B cell (primary cell): ENCODE results near the gene MRAS. TPM values are rescaled to one million over a fixed set of nuclear protein-coding genes. Genes with fewer than 3 reads are reported as not detected.

Experiments
- ATAC-seq: fragments of 200-7000 bp; cut with Tn5 transposase; one replicate; pipeline ENCODE4 v1.10.0; 2021; ENCODE audit warnings: low read depth, mild to moderate bottlenecking, moderate number of reproducible peaks, moderate library complexity
- CTCF ChIA-PET: fragments of 350-600 bp; sonication (Branson Sonifier 250); formaldehyde crosslinking; loops from one replicate; lab custom pipeline; 2021; ENCODE audit warnings: antibody characterized with exemption, inconsistent platforms; lab: Charles Lee
- POLR2A ChIA-PET: fragments of 350-600 bp; sonication (Branson Sonifier 250); formaldehyde crosslinking; loops from one replicate; lab custom pipeline; 2021; ENCODE audit warnings: antibody characterized with exemption; lab: Charles Lee
- DNase-seq: peaks from one replicate; pipeline ENCODE4 v3.0.0; 2013
- H2AFZ ChIP-seq: 2 replicates; pipeline ENCODE4 v1.6.1; 2012; ENCODE audit warnings: mild to moderate bottlenecking, low read depth, low read length; ENCODE audit not compliant: insufficient read depth, poor library complexity, severe bottlenecking
- H3K27ac ChIP-seq, 2 donors: 1 replicate in 1 of 2; 2 replicates in 1 of 2; pipeline ENCODE4 v1.5.1; 2012 to 2013; ENCODE audit warnings: low read length in 2 of 2, mild to moderate bottlenecking in 2 of 2, moderate library complexity in 1 of 2
- H3K27me3 ChIP-seq, 4 experiments: fragments of 200-600 bp in 1 of 4; sonication (generic) in 1 of 4; replicated peaks in 1 of 4; 1 replicate in 2 of 4; 2 replicates in 2 of 4; pipeline versions ENCODE4 v1.6.1 to v1.7.0; 2013 to 2016; ENCODE audit warnings: low read length in 3 of 4, mild to moderate bottlenecking in 2 of 4, mixed read lengths in 1 of 4, moderate library complexity in 1 of 4; ENCODE audit not compliant: insufficient read depth in 4 of 4, control insufficient read depth in 3 of 4; ENCODE audit errors: control extremely low read depth in 1 of 4
- H3K36me3 ChIP-seq, 2 experiments: replicated peaks in 1 of 2; 1 replicate in 1 of 2; 2 replicates in 1 of 2; pipeline versions ENCODE4 v1.6.1 to v1.7.1; 2013; ENCODE audit warnings: low read length in 1 of 2; ENCODE audit not compliant: insufficient read depth in 2 of 2, control insufficient read depth in 1 of 2; ENCODE audit errors: control extremely low read depth in 1 of 2, extremely low read depth in 1 of 2
- H3K4me1 ChIP-seq, 2 donors: fragments of 200-600 bp in 1 of 2; sonication (generic) in 1 of 2; 1 replicate in 1 of 2; 2 replicates in 1 of 2; pipeline versions ENCODE4 v1.5.1 to v1.6.1; 2013 to 2017; ENCODE audit warnings: low read length in 2 of 2; ENCODE audit not compliant: control insufficient read depth in 2 of 2, insufficient read depth in 2 of 2
- H3K4me2 ChIP-seq: replicated peaks from 2 replicates; pipeline ENCODE3; 2012; ENCODE audit warnings: mild to moderate bottlenecking, low read depth, low read length; ENCODE audit not compliant: poor library complexity, severe bottlenecking
- H3K4me3 ChIP-seq, 5 experiments: fragments of 200-600 bp in 1 of 5; sonication (generic) in 1 of 5; 1 replicate in 3 of 5; 2 replicates in 2 of 5; pipeline versions ENCODE4 v1.5.1 to v1.7.0; 2011 to 2016; ENCODE audit warnings: low read length in 4 of 5, mild to moderate bottlenecking in 4 of 5, low read depth in 2 of 5, control low read depth in 1 of 5, moderate library complexity in 1 of 5; ENCODE audit not compliant: insufficient read depth in 1 of 5; ENCODE audit errors: control extremely low read depth in 1 of 5, extremely low read depth in 1 of 5
- H3K79me2 ChIP-seq: fragments of 200-600 bp; sonication (generic); one replicate; pipeline ENCODE4 v1.6.0; 2016; ENCODE audit warnings: low read length; ENCODE audit not compliant: control insufficient read depth, insufficient read depth
- H3K9ac ChIP-seq: fragments of 200-600 bp; sonication (generic); 2 replicates; pipeline ENCODE4 v1.6.1; 2017; ENCODE audit warnings: mild to moderate bottlenecking, low read length, moderate library complexity
- H3K9me3 ChIP-seq, 3 donors: one replicate each; pipeline versions ENCODE4 v1.6.1 to v1.7.1; 2013; ENCODE audit warnings: low read length in 2 of 3; ENCODE audit not compliant: control insufficient read depth in 2 of 3, insufficient read depth in 1 of 3; ENCODE audit errors: control extremely low read depth in 1 of 3
- H4K20me1 ChIP-seq: 2 replicates; pipeline ENCODE4 v1.6.0; 2012; ENCODE audit warnings: mild to moderate bottlenecking, low read length; ENCODE audit not compliant: insufficient read depth, control insufficient read depth, poor library complexity, severe bottlenecking
- H3K27ac Mint-ChIP-seq: one replicate; pipeline ENCODE4 v1.8.0; 2021; ENCODE audit warnings: mixed read lengths
- H3K27me3 Mint-ChIP-seq: one replicate; pipeline ENCODE4 v1.8.0; 2021; ENCODE audit warnings: mixed read lengths
- H3K4me1 Mint-ChIP-seq: one replicate; pipeline ENCODE4 v1.8.0; 2021; ENCODE audit warnings: mixed read lengths
- H3K4me3 Mint-ChIP-seq: one replicate; pipeline ENCODE4 v1.8.0; 2021; ENCODE audit warnings: mixed read lengths
- H3K9me3 Mint-ChIP-seq: one replicate; pipeline ENCODE4 v1.8.0; 2022; ENCODE audit warnings: mixed read lengths; ENCODE audit not compliant: insufficient read depth
- CTCF ChIP-seq: fragments of 200-600 bp; IDR thresholded peaks from one replicate; pipeline ENCODE4 v1.8.0; 2022; ENCODE audit warnings: antibody characterized with exemption, mild to moderate bottlenecking
- EZH2 ChIP-seq: IDR thresholded peaks from 2 replicates; pipeline ENCODE4 v1.6.1; 2012; ENCODE audit warnings: borderline replicate concordance, low read depth, mild to moderate bottlenecking, moderate library complexity, low read length; ENCODE audit not compliant: insufficient read depth, poor library complexity, severe bottlenecking
- WGBS: methylation state at CpG from one replicate; pipeline ENCODE4 v1.1.5; 2013; ENCODE audit warnings: missing lambda C conversion rate; ENCODE audit not compliant: insufficient coverage; 5-methylcytosine and 5-hydroxymethylcytosine counted together
- intact Hi-C: fragments of 100-400 bp; cut with micrococcal nuclease; formaldehyde crosslinking; loops from one replicate; pipeline ENCODE4 v1.10.0; 2022
- polyA plus RNA-seq: library from polyadenylated mRNA; depleted of rRNA; stranded (reverse); fragments of >200 nt; gene quantifications from 2 replicates; pipeline ENCODE4 v1.2.3, GENCODE V29; 2012
- total RNA-seq, 2 donors: library from RNA; stranded (reverse); fragments of 120-200 nt in 1 of 2; gene quantifications; 1 replicate in 1 of 2; 2 replicates in 1 of 2; pipeline versions ENCODE4 v1.2.3 to v1.2.4, GENCODE V29; 2013 to 2022

The MRAS gene
- total and polyA plus RNA-seq, 2 donors (not counting 1 experiment from before 2014, with no cell fraction given) = 0.03 to 0.22 TPM

- Mint-ChIP-seq H3K27me3 (peaks cover 40% of the 10 kb centered on the region), H3K9me3 (no peaks in the 10 kb centered on the region), H3K4me3 (peak within 1 kb of the TSS; percentile 93), H3K27ac (peak within 1 kb of the TSS; percentile 62), H3K4me1 (peaks cover 13% of the 10 kb centered on the region)
- Histone ChIP-seq H4K20me1 (no peaks in the 10 kb centered on the region), H3K79me2 (no peaks in the 10 kb centered on the region), H3K4me3 (peak within 1 kb of the TSS; percentile 22 to 73 (median 60)), H3K4me1 (peaks cover 7 to 18% of the 10 kb centered on the region in 2 donors), H3K9me3 (no peaks in the 10 kb centered on the region), H3K9ac (peak within 1 kb of the TSS; percentile 81), H3K27me3 (peaks cover 0 to 15% (median 9%) of the 10 kb centered on the region in 4 experiments), H3K4me2 (peak within 1 kb of the TSS; percentile 97), H2AFZ (peak within 1 kb of the TSS; percentile 95), H3K27ac (peak within 1 kb of the TSS in 1 of 2 donors; percentile 49), H3K36me3 (no peaks in the 10 kb centered on the region)
- ATAC-seq = peak; percentile 92
- WGBS = under 1% methylated on average over 62 of the region's 62 CpGs
- intact Hi-C loops = loop anchor here (10.0 kb wide), 1 partner anchor 145 kb away; the partner anchor contains the start of gene ARMC8
- DNase-seq = peak; percentile 84
- ChIA-PET POLR2A (no interaction called here), CTCF (interaction anchor here (0.7 to 1.6 kb wide), 3 partner anchors 12 to 607 kb away, joined by 3 to 4 read pairs (median 3); no protein-coding TSS in a partner anchor)
- TF ChIP-seq EZH2 = no peak
- peak; percentile 61 for TF ChIP-seq CTCF
Observed at GRCh38 chr3:138329127-138329983, 19.0 kb upstream of the MRAS start, which contains the start of gene NME9. NME9 (minus strand) TSS chr3:138329851; CDS start chr3:138329335, 516 bp downstream.

GRCh38 chr3:138329984-138330293 is 18.4 kb upstream of the MRAS start:
- Histone ChIP-seq H3K4me2 (peak overlapping the region; percentile 97), H2AFZ (peak overlapping the region; percentile 95), H3K36me3 (no peaks in the 10 kb centered on the region), H3K79me2 (no peaks in the 10 kb centered on the region), H3K27ac (no peak overlapping the region), H3K4me1 (peaks cover 7 to 18% of the 10 kb centered on the region in 2 donors), H3K4me3 (peak overlapping the region; percentile 22 to 73 (median 60)), H3K9me3 (no peaks in the 10 kb centered on the region), H3K27me3 (peaks cover 0 to 18% (median 9%) of the 10 kb centered on the region in 4 experiments), H4K20me1 (no peaks in the 10 kb centered on the region), H3K9ac (peak overlapping the region; percentile 81)
- Mint-ChIP-seq H3K27me3 (peaks cover 38% of the 10 kb centered on the region), H3K27ac (peak overlapping the region; percentile 32), H3K9me3 (no peaks in the 10 kb centered on the region), H3K4me3 (peak overlapping the region; percentile 93), H3K4me1 (peaks cover 13% of the 10 kb centered on the region)
- no peak for TF ChIP-seq CTCF
- TF ChIP-seq EZH2 = no peak
- intact Hi-C loops = loop anchor here (5.0 to 10.0 kb wide), 2 partner anchors 145 to 587 kb away; partner anchors contain the start of gene ARMC8
- POLR2A ChIA-PET = no interaction called here
- CTCF ChIA-PET = no interaction called here
- ATAC-seq = no peak
- WGBS = 7% methylated on average over 5 of the region's 7 CpGs
- DNase-seq = no peak
